SK-N-MC (cell line): Measurements from ENCODE around the gene PLXNA4.

ENCODE experiments used
- EZH2 ChIP-seq: fragments of 200-600 bp; sonication (generic); IDR thresholded peaks from one replicate; pipeline ENCODE4 v1.6.1; 2017; ENCODE audit warnings: antibody characterized with exemption
- FOXP2 ChIP-seq: optimal IDR thresholded peaks from 2 replicates; pipeline ENCODE3; 2011; ENCODE audit warnings: mild to moderate bottlenecking, moderate library complexity; ENCODE audit not compliant: insufficient read depth; ENCODE audit errors: extremely low read length, control extremely low read depth
- POLR2AphosphoS5 ChIP-seq: IDR thresholded peaks from 2 replicates; pipeline ENCODE4 v1.6.1; 2012; ENCODE audit warnings: mild to moderate bottlenecking, low read depth, low read length, borderline replicate concordance

DNA sequence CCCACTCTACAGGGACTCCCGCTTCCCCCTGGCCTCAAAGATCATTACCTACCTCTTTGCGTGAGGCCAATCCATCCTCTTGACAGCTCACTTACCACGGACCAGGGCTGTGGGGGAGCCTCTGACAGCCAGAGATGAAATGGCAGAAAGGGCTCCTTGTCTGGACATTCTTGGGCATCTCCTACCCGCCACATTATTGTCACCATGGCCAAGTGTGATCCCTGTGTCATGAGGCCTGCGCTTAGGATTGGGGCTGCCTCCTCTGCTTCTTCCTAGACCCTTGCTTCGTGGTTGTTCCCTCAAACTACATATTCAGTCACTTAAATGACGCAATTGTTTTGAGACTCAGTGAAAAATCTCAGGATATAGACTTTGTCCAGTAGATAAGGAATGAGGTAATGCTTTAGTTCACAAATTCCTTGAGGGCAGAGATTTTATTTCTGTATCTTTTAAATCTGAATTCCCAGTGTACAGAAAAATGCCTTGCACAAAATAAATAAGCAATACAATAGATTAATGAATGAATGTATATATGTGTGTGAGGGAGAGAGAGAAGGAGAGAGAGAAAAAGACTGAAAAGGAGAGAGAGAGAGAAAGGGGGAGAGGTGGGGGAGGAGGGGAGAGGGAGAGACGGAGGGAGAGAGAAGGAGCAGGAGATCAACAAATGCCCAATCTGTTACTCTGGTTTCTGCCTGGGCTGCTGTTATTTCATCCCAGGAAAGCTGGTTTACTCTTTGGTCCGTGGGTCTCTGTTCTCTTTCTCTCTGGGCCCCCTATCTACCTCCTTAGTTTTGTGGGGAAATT is 159.0 kb downstream of the PLXNA4 start:
- no peak for TF ChIP-seq EZH2
- TF ChIP-seq POLR2AphosphoS5 = no peak
- no peak for TF ChIP-seq FOXP2
